Medulla oblongata (tissue), 1 donor: ENCODE results near the gene MYH15.

Source experiments
- DNase-seq: peaks from one replicate; pipeline ENCODE4 v3.0.0-alpha.2; 2015; ENCODE audit errors: extremely low spot score

Gene MYH15

GRCh38 chr3:108334701-108335100 lies 175.7 kb downstream of the MYH15 start:
- no peak for DNase-seq

- no peak for DNase-seq
These were observed 176.4 kb downstream of the MYH15 start for GRCh38 chr3:108333961-108334360.

GRCh38 chr3:108331792-108332191 lies 178.6 kb downstream of the MYH15 start:
- no peak for DNase-seq
